CD4-positive, alpha-beta memory T cell (primary cell): ENCODE results near the gene PLSCR1. TPM values are rescaled to one million over a fixed set of nuclear protein-coding genes. Genes with fewer than 3 reads are reported as not detected.
A peak's percentile ranks its signal among the peaks of the same experiment; 100 is the strongest.

Experiments used
- CTCF ChIA-PET: fragments of 350-600 bp; sonication (Branson Sonifier 250); formaldehyde crosslinking; loops from one replicate; lab custom pipeline; 2021; ENCODE audit warnings: inconsistent platforms; ENCODE audit not compliant: partially characterized antibody; lab: Charles Lee
- POLR2A ChIA-PET: fragments of 350-600 bp; sonication (Branson Sonifier 250); formaldehyde crosslinking; loops from one replicate; lab custom pipeline; 2021; ENCODE audit not compliant: partially characterized antibody; lab: Charles Lee
- DNase-seq, 5 donors: peaks; one replicate each; pipeline versions ENCODE4 v3.0.0 to v3.0.0-alpha.2; 2020 to 2022; ENCODE audit warnings: mixed read lengths in 1 of 5
- H3K27ac ChIP-seq: one replicate; pipeline ENCODE4 v1.7.0; 2013; ENCODE audit warnings: low read depth, low read length
- H3K27me3 ChIP-seq: 2 replicates; pipeline ENCODE4 v1.7.0; 2013; ENCODE audit warnings: mild to moderate bottlenecking, low read length, moderate library complexity; ENCODE audit not compliant: insufficient read depth
- H3K36me3 ChIP-seq: 2 replicates; pipeline ENCODE4 v1.7.0; 2013; ENCODE audit warnings: mild to moderate bottlenecking, low read length, moderate library complexity; ENCODE audit not compliant: insufficient read depth
- H3K4me1 ChIP-seq: 2 replicates; pipeline ENCODE4 v1.7.0; 2013; ENCODE audit warnings: mild to moderate bottlenecking, low read length, moderate library complexity; ENCODE audit not compliant: insufficient read depth
- H3K4me3 ChIP-seq, 2 donors: one replicate each; pipeline ENCODE4 v1.7.0; 2013; ENCODE audit warnings: low read length in 2 of 2, mild to moderate bottlenecking in 1 of 2
- H3K9me3 ChIP-seq, 2 donors: one replicate each; pipeline ENCODE4 v1.7.0; 2013; ENCODE audit warnings: low read length in 2 of 2, control low read depth in 1 of 2; ENCODE audit not compliant: control insufficient read depth in 1 of 2
- H3K27ac Mint-ChIP-seq, 7 donors: one replicate each; pipeline ENCODE4 v1.8.0; 2020 to 2021; ENCODE audit warnings: mixed read lengths in 7 of 7, mild to moderate bottlenecking in 6 of 7, inconsistent platforms in 3 of 7, moderate library complexity in 3 of 7
- H3K27me3 Mint-ChIP-seq, 2 donors: one replicate each; pipeline ENCODE4 v1.8.0; 2020 to 2021; ENCODE audit warnings: mixed read lengths in 2 of 2
- H3K36me3 Mint-ChIP-seq, 2 donors: one replicate each; pipeline ENCODE4 v1.8.0; 2020 to 2021; ENCODE audit warnings: mixed read lengths in 2 of 2, inconsistent platforms in 1 of 2, mild to moderate bottlenecking in 1 of 2
- H3K4me1 Mint-ChIP-seq, 4 donors: one replicate each; pipeline ENCODE4 v1.8.0; 2020 to 2021; ENCODE audit warnings: mixed read lengths in 4 of 4, mild to moderate bottlenecking in 1 of 4
- H3K4me3 Mint-ChIP-seq, 8 donors: one replicate each; pipeline ENCODE4 v1.8.0; 2020 to 2021; ENCODE audit warnings: mixed read lengths in 8 of 8, mild to moderate bottlenecking in 7 of 8, moderate library complexity in 6 of 8, inconsistent platforms in 3 of 8
- H3K9me3 Mint-ChIP-seq, 8 donors: one replicate each; pipeline ENCODE4 v1.8.0; 2020 to 2021; ENCODE audit warnings: mixed read lengths in 8 of 8, mild to moderate bottlenecking in 5 of 8, inconsistent platforms in 3 of 8, moderate library complexity in 1 of 8
- intact Hi-C: fragments of 100-400 bp; cut with micrococcal nuclease; formaldehyde crosslinking; loops from one replicate; pipeline ENCODE4 v1.15.1; 2023
- polyA plus RNA-seq, 2 donors: library from polyadenylated mRNA; unstranded; fragments of 300-500 nt; fragmentation: Illumina TruSeq; gene quantifications; one replicate each; pipeline ENCODE4 v1.2.3, GENCODE V29; 2021
- total RNA-seq, 2 experiments: library from RNA; stranded (reverse); gene quantifications; one replicate each; pipeline ENCODE4 v1.2.3, GENCODE V29; 2021

The PLSCR1 gene
- total and polyA plus RNA-seq, 4 experiments from 2014 or later = 24.9 to 34.2 (median 24.9) TPM

DNA sequence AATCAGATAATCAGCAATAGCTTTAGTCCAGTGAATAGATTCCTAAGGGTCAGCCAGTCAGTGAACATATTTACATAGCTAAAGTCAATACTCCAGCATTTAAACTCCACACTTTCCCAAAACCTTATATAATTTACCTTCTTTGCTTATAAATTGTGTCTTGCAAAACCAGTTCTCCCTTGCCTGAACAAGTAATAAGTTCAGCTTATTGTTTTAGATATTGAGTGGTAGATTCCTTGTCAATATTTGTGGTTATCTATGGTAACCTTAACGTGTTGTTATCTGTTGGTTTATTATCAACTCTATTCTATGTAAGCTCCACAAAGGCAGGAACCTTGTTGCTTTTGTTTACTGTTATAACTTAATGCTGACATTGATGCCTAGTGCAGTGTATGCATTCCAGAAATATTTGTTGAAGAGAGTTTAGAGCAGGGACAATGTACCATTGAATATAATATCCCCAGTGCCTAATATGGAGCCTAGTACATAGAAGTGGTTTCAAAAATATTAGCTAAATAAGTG lies 36.7 kb upstream of the PLSCR1 start:
- DNase-seq = no peak
- H3K27me3 Mint-ChIP-seq = peaks cover 0 to 2% of the 10 kb centered on the region in 2 donors

DNA sequence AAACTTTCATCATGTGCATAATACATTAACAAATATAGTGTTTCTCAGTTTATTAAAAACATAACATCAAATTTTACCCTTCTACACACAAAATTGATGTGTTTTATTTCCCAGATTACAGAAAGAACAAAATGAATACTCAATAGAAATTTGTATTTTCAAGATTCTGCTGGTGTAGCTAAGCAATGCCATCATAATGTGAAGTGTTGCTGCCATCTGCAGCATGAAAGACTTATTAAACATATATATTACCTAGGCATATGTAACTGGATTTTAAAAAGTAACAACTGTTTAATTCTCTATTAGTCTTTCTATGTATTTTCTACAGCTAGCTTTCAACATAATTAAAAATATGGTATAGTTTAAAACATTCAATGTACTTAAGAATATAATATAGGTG lies 33.3 kb upstream of the PLSCR1 start:
- no peaks in the 10 kb centered on the region for H3K27me3 ChIP-seq
- no peaks in the 10 kb centered on the region for H3K36me3 Mint-ChIP-seq
- no peak overlapping the region for H3K4me3 ChIP-seq
- H3K4me3 Mint-ChIP-seq = no peak overlapping the region
- H3K27me3 Mint-ChIP-seq = no peaks in the 10 kb centered on the region
- no peaks in the 10 kb centered on the region for H3K36me3 ChIP-seq
- ChIA-PET POLR2A (no interaction called here), CTCF (interaction anchor here (0.8 to 2.5 kb wide), 12 partner anchors 9 to 514 kb away, joined by 3 to 37 read pairs (median 4); no protein-coding TSS in a partner anchor)
- no peaks in the 10 kb centered on the region for H3K9me3 ChIP-seq
- H3K27ac ChIP-seq = no peak overlapping the region
- peaks cover 0 to 3% (median under 1%) of the 10 kb centered on the region in 8 donors for H3K9me3 Mint-ChIP-seq
- no peaks in the 10 kb centered on the region for H3K4me1 Mint-ChIP-seq
- no peaks in the 10 kb centered on the region for H3K4me1 ChIP-seq
- intact Hi-C loops = loop anchor here (1.0 kb wide), 3 partner anchors 358 to 512 kb away; no protein-coding TSS in a partner anchor
- no peak overlapping the region for H3K27ac Mint-ChIP-seq
- peak in 4 of 5 donors; percentile 27 to 35 (median 29) for DNase-seq

More for the DNA sequence above, 36.7 kb upstream of the PLSCR1 start:
- intact Hi-C loops = no loop called here
- no peak overlapping the region for H3K4me3 ChIP-seq
- Mint-ChIP-seq H3K9me3 (peaks cover 0 to 8% (median 5%) of the 10 kb centered on the region in 8 donors), H3K4me1 (no peaks in the 10 kb centered on the region), H3K36me3 (no peaks in the 10 kb centered on the region), H3K27ac (no peak overlapping the region), H3K4me3 (no peak overlapping the region)
- ChIA-PET POLR2A (no interaction called here), CTCF (interaction anchor here (0.7 to 3.4 kb wide), 7 partner anchors 9 to 392 kb away, joined by 3 to 12 read pairs (median 3); no protein-coding TSS in a partner anchor)
- no peaks in the 10 kb centered on the region for H3K27me3 ChIP-seq
- no peaks in the 10 kb centered on the region for H3K9me3 ChIP-seq
- H3K27ac ChIP-seq = no peak overlapping the region
- no peaks in the 10 kb centered on the region for H3K4me1 ChIP-seq
- H3K36me3 ChIP-seq = no peaks in the 10 kb centered on the region

- CTCF ChIA-PET = interaction anchor here (2.9 kb wide), 1 partner anchor 386 kb away, joined by 14 read pairs; no protein-coding TSS in a partner anchor
These were observed 31.2 kb upstream of the PLSCR1 start for GRCh38 chr3:146575636-146576035.

DNA sequence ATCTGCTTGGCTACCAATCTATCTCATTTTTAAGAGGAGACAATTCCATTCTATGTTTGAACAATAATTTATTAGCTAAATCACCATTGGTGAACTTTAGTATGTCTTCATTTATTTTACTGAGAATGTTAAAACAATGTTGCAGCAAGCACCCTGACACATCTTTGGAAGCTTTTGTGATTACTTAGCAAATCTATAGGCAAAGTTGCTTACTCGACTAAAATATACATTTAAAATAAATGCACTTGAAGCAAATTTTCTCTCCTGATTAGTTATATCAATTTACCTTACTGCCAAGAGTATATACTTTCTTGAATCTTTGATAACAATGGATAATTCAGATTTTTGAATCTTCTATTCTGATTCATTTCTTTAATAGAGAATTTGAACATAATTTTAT lies 29.8 kb upstream of the PLSCR1 start:
- Mint-ChIP-seq H3K4me1 (no peaks in the 10 kb centered on the region), H3K27ac (no peak overlapping the region), H3K36me3 (no peaks in the 10 kb centered on the region), H3K27me3 (peaks cover 0 to 3% of the 10 kb centered on the region in 2 donors), H3K9me3 (no peaks in the 10 kb centered on the region), H3K4me3 (no peak overlapping the region)
- ChIA-PET CTCF (interaction anchor here (1.2 to 2.9 kb wide), 2 partner anchors 354 to 384 kb away, joined by 4 to 14 read pairs; no protein-coding TSS in a partner anchor), POLR2A (no interaction called here)
- no peaks in the 10 kb centered on the region for H3K9me3 ChIP-seq
- intact Hi-C loops = no loop called here
- DNase-seq = no peak
- H3K36me3 ChIP-seq = no peaks in the 10 kb centered on the region
- H3K4me1 ChIP-seq = no peaks in the 10 kb centered on the region
- no peak overlapping the region for H3K27ac ChIP-seq
- no peak overlapping the region for H3K4me3 ChIP-seq
- no peaks in the 10 kb centered on the region for H3K27me3 ChIP-seq

More at GRCh38 chr3:146575636-146576035, 31.2 kb upstream of the PLSCR1 start:
- POLR2A ChIA-PET = no interaction called here
- Mint-ChIP-seq H3K4me1 (no peaks in the 10 kb centered on the region), H3K27ac (no peak overlapping the region), H3K27me3 (peaks cover 0 to 3% of the 10 kb centered on the region in 2 donors), H3K9me3 (no peaks in the 10 kb centered on the region), H3K4me3 (no peak overlapping the region), H3K36me3 (no peaks in the 10 kb centered on the region)
- no peaks in the 10 kb centered on the region for H3K36me3 ChIP-seq
- no peaks in the 10 kb centered on the region for H3K4me1 ChIP-seq
- no peak overlapping the region for H3K4me3 ChIP-seq
- intact Hi-C loops = no loop called here
- no peak overlapping the region for H3K27ac ChIP-seq
- H3K27me3 ChIP-seq = no peaks in the 10 kb centered on the region
- no peak for DNase-seq
- H3K9me3 ChIP-seq = no peaks in the 10 kb centered on the region

- Histone ChIP-seq H3K9me3 (no peaks in the 10 kb centered on the region), H3K36me3 (no peaks in the 10 kb centered on the region), H3K4me3 (no peak overlapping the region), H3K4me1 (no peaks in the 10 kb centered on the region), H3K27ac (no peak overlapping the region), H3K27me3 (no peaks in the 10 kb centered on the region)
- Mint-ChIP-seq H3K27ac (no peak overlapping the region), H3K4me1 (no peaks in the 10 kb centered on the region), H3K27me3 (peaks cover 0 to 5% of the 10 kb centered on the region in 2 donors), H3K9me3 (peaks cover 0 to 1% (median 0%) of the 10 kb centered on the region in 8 donors), H3K36me3 (no peaks in the 10 kb centered on the region), H3K4me3 (no peak overlapping the region)
- POLR2A ChIA-PET = no interaction called here
- DNase-seq = no peak
- CTCF ChIA-PET = interaction anchor here (1.3 to 1.4 kb wide), 2 partner anchors 9 to 11 kb away, joined by 3 to 4 read pairs; no protein-coding TSS in a partner anchor
- intact Hi-C loops = no loop called here
These were observed 24.9 kb upstream of the PLSCR1 start for GRCh38 chr3:146569314-146569713.

DNA sequence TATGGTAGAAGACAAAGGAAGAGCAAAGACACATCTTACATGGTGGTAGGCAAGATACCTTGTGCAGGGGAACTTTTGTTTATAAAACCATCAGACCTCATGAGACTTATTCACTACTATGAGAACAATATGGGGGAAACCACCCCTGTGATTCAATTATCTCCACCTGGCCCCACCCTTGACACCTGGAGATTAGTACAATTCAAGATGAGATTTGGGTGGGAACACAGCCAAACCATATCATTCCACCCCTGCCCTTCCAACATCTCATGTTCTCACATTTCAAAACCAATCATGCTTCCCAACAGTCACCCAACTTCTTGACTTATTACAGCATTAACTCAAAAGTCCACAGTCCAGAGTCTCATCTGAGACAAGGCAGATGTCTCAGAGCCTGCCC lies 21.7 kb upstream of the PLSCR1 start:
- H3K27ac Mint-ChIP-seq = no peak overlapping the region

DNA sequence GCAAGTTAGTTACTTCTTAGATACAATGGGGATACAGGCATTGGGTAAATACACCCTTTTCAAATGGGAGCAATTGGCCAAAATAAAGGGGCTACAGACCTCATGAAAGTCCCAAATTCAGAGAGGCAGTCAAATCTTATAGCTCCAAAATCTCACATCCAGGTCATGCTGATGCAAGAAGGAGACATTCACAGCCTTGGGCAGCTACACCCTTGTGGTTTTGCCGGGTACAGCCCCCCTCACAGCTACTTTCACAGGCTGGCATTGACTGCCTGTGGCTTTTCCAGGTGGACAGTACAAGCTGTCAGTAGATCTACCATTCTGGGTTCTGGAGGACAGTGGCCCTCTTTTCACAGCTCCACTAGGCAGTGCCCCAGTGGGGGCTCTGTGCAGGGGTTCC lies 17.5 kb upstream of the PLSCR1 start:
- H3K36me3 Mint-ChIP-seq = no peaks in the 10 kb centered on the region
- H3K27ac ChIP-seq = no peak overlapping the region
- peaks cover 0 to 2% of the 10 kb centered on the region in 2 donors for H3K27me3 Mint-ChIP-seq
- no peak overlapping the region for H3K27ac Mint-ChIP-seq
- H3K9me3 Mint-ChIP-seq = peaks cover 0 to 6% (median 0%) of the 10 kb centered on the region in 8 donors
- no peaks in the 10 kb centered on the region for H3K4me1 Mint-ChIP-seq
- no peaks in the 10 kb centered on the region for H3K9me3 ChIP-seq
- no peak overlapping the region for H3K4me3 Mint-ChIP-seq
- intact Hi-C loops = no loop called here
- no peaks in the 10 kb centered on the region for H3K36me3 ChIP-seq
- ChIA-PET CTCF (no interaction called here), POLR2A (no interaction called here)
- DNase-seq = no peak
- no peaks in the 10 kb centered on the region for H3K27me3 ChIP-seq
- H3K4me3 ChIP-seq = no peak overlapping the region
- no peaks in the 10 kb centered on the region for H3K4me1 ChIP-seq

More for the DNA sequence above, 21.7 kb upstream of the PLSCR1 start:
- intact Hi-C loops = no loop called here
- Mint-ChIP-seq H3K36me3 (no peaks in the 10 kb centered on the region), H3K9me3 (peaks cover 0 to 6% (median 0%) of the 10 kb centered on the region in 8 donors), H3K4me3 (no peak overlapping the region), H3K27me3 (peaks cover 2 to 5% of the 10 kb centered on the region in 2 donors), H3K4me1 (no peaks in the 10 kb centered on the region)
- no peaks in the 10 kb centered on the region for H3K4me1 ChIP-seq
- DNase-seq = no peak
- CTCF ChIA-PET = no interaction called here
- POLR2A ChIA-PET = no interaction called here
- H3K27me3 ChIP-seq = no peaks in the 10 kb centered on the region
- H3K4me3 ChIP-seq = no peak overlapping the region
- H3K27ac ChIP-seq = no peak overlapping the region
- no peaks in the 10 kb centered on the region for H3K9me3 ChIP-seq
- H3K36me3 ChIP-seq = no peaks in the 10 kb centered on the region
